Hematopoietic multipotent progenitor cell treated with erythropoietin and hydrocortisone succinate and interleukin-3 and kit ligand, for 6 days (in vitro differentiated cells): Measurements from ENCODE around the gene LRRC3C.

Source experiments
- DNase-seq: peaks from one replicate; pipeline ENCODE4 v3.0.0-alpha.2; 2015

Gene LRRC3C

DNA sequence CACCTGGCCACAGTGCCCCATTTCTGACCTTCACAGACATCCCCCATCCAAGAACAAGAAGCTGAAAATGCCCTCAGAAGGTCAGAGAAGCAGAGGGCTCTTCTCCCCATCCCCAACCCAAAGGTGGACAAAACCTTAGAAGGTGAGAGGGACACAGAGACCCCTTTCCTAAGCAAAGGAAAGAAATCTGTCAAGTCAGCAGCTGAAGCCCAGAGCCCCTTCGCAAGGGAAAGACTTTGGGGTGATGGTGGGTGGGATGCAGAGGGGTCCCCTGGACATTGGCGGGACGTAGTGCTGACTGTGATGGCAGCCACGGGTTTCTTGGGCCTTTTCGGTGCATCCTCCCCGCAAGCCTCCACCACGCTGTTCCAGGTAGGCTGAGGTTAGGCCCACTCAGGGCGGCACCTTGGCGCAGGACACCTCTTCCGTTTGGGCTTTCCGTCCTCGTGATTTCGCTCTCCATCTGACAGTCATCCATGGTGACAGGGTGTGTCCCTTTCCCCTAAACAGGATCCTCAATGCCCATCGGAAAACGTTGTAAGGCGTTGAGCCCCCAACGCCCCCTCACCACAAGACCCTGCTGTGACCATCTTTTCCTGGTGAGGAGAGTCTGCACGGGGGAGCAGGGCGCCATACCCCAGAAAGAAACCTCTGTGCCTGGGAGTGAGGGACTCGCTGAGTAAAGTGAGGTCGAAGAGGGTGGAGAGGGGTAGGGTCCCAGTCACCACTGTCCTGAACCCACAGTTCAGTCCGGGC, 24.6 kb downstream of the LRRC3C start:
- no peak for DNase-seq

- peak; percentile 97 for DNase-seq
Observed at GRCh38 chr17:39952680-39953470, 25.3 kb downstream of the LRRC3C start.

DNA sequence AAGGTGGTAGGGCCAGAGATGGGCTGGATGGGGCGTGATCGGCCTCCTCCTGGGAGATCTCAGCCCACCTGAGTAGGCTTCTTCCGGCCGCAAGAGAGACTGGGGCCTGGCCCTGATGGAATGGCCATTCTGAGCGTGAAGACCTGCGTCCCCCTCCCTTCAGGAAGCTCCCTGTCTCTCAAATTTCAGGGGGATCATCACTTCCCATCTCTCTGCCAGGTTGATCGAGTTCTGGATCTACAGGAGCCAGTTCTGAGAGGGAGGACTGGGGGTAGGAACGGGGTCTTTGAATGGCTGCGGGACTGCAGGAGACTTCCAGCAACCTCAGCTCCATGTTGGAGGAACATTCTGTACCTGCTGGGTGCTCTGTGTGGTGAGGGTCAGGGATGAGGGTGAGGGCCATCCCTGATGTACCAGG, 25.9 kb downstream of the LRRC3C start:
- DNase-seq = no peak

- no peak for DNase-seq
Observed at GRCh38 chr17:39954876-39955275, 27.3 kb downstream of the LRRC3C start.

GRCh38 chr17:39955726-39956225, 28.2 kb downstream of the LRRC3C start:
- peak; percentile 30 for DNase-seq

DNA sequence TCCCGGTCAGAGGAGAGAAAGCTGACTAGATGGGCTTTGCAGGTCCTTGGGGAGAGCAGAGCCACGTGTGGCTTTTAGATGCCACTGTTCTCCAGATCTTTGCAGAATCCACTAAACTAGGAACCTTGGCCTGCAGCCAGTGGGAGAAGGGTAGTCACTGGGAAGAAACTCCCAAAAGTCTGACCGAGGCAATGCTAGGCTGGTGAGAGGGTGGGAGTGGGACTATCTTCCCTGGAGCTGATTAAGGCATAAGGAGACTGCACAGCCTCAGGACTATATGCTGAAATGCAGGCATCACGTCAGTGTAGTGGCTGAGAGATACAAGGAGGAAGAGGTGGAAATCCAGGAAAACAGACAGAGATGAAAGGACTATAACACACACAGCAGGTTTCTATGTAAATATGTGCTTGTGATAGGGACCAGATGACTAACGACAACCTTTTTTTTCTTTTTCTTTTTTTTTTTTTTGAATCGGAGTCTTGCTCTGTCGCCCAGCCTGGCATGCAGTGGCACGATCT, 33.1 kb downstream of the LRRC3C start:
- DNase-seq = no peak

- DNase-seq = no peak
Observed at GRCh38 chr17:39962642-39963220, 35.2 kb downstream of the LRRC3C start, which contains the start of gene GSDMA. Gene GSDMA, plus strand, starts transcription at chr17:39963004. Its CDS starts 2,684 bp downstream, at chr17:39965688.

GRCh38 chr17:39963829-39964228, 36.3 kb downstream of the LRRC3C start:
- no peak for DNase-seq

GRCh38 chr17:39965017-39965699, 37.6 kb downstream of the LRRC3C start:
- DNase-seq = no peak

DNA sequence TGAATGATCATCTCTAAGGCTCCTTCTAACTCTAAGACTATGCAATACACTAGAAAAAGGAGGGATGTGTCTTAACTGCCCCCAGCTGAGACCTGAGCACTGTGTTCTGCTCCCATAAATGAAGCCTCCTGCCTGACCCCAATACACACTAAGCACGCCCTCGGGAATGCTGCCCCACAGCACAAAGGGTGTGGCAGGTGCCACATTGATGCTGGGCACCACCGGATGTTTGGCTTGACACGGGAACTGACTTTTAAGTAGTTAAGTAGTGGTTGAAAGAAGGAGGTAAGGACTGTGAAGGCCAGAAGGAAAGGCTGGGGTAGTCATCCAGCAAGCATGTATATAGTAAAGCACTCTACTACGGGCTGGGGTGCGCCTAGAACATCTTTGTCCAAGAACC, 39.2 kb downstream of the LRRC3C start:
- no peak for DNase-seq

- no peak for DNase-seq
Observed at GRCh38 chr17:39968761-39969160, 41.2 kb downstream of the LRRC3C start.

- no peak for DNase-seq
Observed at GRCh38 chr17:39969375-39969774, 41.8 kb downstream of the LRRC3C start.

DNA sequence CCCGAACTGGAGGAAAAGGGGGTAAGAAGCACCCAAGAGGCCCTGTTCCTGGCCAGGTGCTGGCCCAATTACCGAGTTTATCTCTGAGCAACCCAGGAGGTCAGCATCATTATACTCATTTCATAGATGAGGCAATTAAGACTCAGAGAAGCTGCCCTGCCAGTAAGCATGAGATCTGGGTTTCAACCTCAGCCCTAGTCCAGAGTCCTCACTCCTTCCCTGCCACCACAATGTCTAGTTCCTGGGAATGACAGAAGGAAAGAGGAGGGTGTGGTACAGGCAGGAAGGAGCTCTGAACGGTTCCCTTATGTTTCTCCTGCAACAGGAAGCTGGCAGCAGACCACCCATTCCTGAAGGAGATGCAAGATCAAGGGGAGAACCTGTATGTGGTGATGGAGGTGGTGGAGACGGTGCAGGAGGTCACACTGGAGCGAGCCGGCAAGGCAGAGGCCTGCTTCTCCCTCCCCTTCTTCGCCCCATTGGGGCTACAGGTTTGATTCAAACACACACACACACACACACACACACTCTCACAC, 42.7 kb downstream of the LRRC3C start:
- no peak for DNase-seq

DNA sequence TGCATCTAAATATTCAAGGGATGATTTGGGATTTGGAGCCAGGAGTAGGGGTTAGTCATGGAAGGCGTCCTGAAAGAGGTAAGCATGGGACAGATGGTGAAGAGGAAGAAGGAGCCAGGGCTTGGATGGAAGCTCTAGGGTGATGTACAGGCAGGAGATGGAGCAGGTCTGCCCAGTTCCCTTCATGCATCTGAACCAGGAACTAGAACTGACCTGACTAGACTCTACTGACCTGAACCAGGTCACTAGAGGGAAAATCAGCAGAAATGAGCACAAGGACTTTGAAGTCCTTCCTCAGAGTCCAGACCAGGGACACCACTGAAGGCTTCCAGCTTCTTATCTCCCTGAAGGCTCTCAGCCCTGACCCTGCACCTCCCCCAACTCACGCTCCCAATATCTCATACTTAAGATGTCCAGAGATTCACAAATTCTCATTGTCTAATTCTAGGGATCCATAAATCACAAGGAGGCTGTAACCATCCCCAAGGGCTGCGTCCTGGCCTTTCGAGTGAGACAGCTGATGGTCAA, 43.6 kb downstream of the LRRC3C start:
- no peak for DNase-seq

- peak; percentile 41 for DNase-seq
Observed at GRCh38 chr17:39972271-39972670, 44.7 kb downstream of the LRRC3C start.

GRCh38 chr17:39973496-39973895, 46.0 kb downstream of the LRRC3C start:
- DNase-seq = no peak

DNA sequence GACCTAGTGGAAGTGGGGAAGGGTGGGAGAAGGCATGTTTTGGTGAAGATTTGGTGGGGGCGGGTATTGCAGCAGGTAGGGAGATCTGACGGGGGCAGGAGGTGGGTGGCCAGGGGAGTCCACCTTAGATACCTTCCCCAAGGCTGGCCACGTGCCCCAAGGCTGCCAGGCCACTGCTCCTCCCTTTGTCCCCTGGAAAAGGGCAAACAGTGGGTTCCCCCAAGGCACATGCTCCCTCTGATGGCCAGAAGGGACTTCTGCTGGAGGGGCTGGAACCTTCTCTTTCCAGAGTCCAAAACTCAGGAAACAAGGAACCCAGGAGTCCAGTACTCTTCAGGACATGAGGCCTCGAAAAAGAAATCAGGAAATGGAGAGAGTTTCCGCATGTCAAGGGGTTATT, 46.9 kb downstream of the LRRC3C start:
- DNase-seq = no peak

DNA sequence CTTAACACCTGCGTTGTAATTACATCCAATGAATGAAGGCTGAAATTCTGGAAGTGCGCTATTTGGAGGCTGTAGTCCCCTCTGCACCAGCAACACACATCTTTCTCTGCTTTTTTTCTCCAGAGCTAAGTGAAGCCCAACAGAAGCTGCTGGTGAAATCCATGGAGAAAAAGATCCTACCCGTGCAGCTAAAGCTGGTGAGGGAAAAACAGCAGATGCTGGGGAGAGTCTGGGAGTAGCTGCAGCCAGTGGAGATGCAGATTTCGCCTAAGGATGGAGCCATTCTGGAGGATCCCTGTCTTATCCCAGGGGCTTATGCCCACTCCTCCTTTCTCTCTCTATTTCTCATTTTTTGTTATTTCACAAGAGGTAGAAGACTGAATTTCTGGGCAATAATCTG, 48.3 kb downstream of the LRRC3C start:
- DNase-seq = no peak

DNA sequence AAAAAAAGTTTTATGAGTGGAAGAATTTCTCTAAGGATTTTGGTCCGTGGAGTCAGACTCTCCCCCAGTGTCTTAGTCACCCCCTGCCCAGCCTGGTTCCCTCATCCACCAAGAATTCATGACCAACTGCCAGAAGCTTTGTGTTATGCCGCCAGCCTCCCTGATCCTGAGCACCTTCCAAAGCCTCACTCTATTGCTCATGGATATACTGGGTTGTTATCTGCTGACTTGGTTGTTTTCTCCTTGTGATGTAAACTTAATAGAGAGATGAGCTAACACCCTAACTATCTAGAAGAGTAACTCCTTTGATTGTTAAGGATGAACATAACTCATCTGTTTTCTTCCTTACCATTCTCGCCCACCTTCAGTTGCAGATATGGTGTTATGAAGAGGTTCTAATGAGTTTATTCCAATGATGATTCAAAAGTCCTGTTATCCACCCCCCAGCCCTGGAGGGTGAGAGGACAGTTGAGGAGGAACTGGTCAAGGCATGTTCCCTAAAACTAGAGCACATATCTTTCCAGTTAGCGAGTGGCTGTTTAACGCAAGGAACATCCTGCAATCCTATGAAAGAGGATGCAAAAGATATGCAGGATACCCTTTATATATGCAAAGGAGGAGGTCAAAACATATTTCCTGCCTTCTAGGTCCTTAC, 51.6 kb downstream of the LRRC3C start:
- no peak for DNase-seq

DNA sequence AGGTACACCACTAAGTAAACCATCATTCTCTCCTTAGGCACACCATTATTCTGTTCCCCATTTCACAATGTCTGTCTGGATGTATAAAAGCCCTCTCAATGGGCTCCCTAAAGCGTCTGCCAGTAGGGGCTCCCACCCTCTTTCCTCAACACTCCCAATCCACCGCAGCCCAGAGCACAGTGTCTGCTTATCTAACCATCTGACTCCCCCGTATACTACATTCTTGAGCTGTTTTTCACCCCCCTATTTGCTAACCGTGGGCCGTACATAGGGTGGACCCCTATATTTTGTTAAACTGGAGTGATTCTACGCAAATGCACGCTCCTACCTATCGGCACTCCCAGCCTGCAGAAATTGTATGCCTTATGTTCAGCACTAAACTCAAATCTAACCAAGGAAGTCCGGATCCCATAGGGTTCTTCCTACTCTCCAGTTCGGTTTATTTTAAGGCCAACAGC, 52.4 kb downstream of the LRRC3C start:
- DNase-seq = peak; percentile 87
